CD14-positive monocyte (primary cell): ENCODE results near the gene ZNF407. TPM values are rescaled to one million over a fixed set of nuclear protein-coding genes. Genes with fewer than 3 reads are reported as not detected.

ENCODE experiments used
- DNase-seq, 3 donors: peaks; one replicate each; pipeline ENCODE4 v3.0.0-alpha.2; 2011 to 2022
- H2AFZ ChIP-seq: 2 replicates; pipeline ENCODE4 v1.6.0; 2012; ENCODE audit warnings: mild to moderate bottlenecking, low read depth, low read length, inconsistent platforms; ENCODE audit not compliant: insufficient read depth, poor library complexity, severe bottlenecking
- H3K27ac ChIP-seq, 2 donors: 1 replicate in 1 of 2; 2 replicates in 1 of 2; pipeline ENCODE4 v1.5.1; 2012 to 2013; ENCODE audit warnings: low read length in 2 of 2, control low read depth in 1 of 2, inconsistent platforms in 1 of 2, low read depth in 1 of 2, mild to moderate bottlenecking in 1 of 2
- H3K27me3 ChIP-seq, 2 donors: one replicate each; pipeline versions ENCODE4 v1.6.0 to v1.6.1; 2011 to 2013; ENCODE audit warnings: low read length in 2 of 2; ENCODE audit not compliant: control insufficient read depth in 2 of 2, insufficient read depth in 2 of 2
- H3K36me3 ChIP-seq, 2 donors: replicated peaks in 1 of 2; 1 replicate in 1 of 2; 2 replicates in 1 of 2; pipeline versions ENCODE4 v1.5.1 to v1.6.1; 2012 to 2013; ENCODE audit warnings: low read length in 2 of 2, control low read depth in 1 of 2, inconsistent platforms in 1 of 2, mild to moderate bottlenecking in 1 of 2; ENCODE audit not compliant: insufficient read depth in 2 of 2, control insufficient read depth in 1 of 2
- H3K4me1 ChIP-seq, 2 donors: 1 replicate in 1 of 2; 2 replicates in 1 of 2; pipeline versions ENCODE4 v1.5.1 to v1.6.1; 2012 to 2013; ENCODE audit warnings: low read length in 2 of 2, control low read depth in 1 of 2, inconsistent platforms in 1 of 2, mild to moderate bottlenecking in 1 of 2, moderate library complexity in 1 of 2; ENCODE audit not compliant: insufficient read depth in 2 of 2, control insufficient read depth in 1 of 2
- H3K4me2 ChIP-seq: replicated peaks from 2 replicates; pipeline ENCODE3; 2012; ENCODE audit warnings: low read length, moderate library complexity, mild to moderate bottlenecking; ENCODE audit not compliant: poor library complexity, severe bottlenecking; ENCODE audit errors: extremely low read depth
- H3K4me3 ChIP-seq, 3 experiments: fragments of 200-600 bp in 1 of 3; sonication (generic) in 1 of 3; replicated peaks in 1 of 3; 1 replicate in 2 of 3; 2 replicates in 1 of 3; pipeline ENCODE4 v1.5.1; 2011 to 2013; ENCODE audit warnings: low read length in 3 of 3, mild to moderate bottlenecking in 3 of 3, control low read depth in 2 of 3, low read depth in 2 of 3, inconsistent platforms in 1 of 3, moderate library complexity in 1 of 3
- H3K79me2 ChIP-seq: 2 replicates; pipeline ENCODE4 v1.6.0; 2012; ENCODE audit warnings: mild to moderate bottlenecking, control low read depth, inconsistent platforms, low read length, moderate library complexity; ENCODE audit not compliant: insufficient read depth
- H3K9ac ChIP-seq: 2 replicates; pipeline ENCODE4 v1.6.0; 2017; ENCODE audit warnings: low read length, mild to moderate bottlenecking; ENCODE audit not compliant: insufficient read depth, poor library complexity, severe bottlenecking
- H3K9me3 ChIP-seq, 2 donors: replicated peaks in 1 of 2; 1 replicate in 1 of 2; 2 replicates in 1 of 2; pipeline versions ENCODE4 v1.5.1 to v1.6.1; 2012 to 2013; ENCODE audit warnings: low read length in 2 of 2, control low read depth in 1 of 2; ENCODE audit not compliant: control insufficient read depth in 1 of 2, insufficient read depth in 1 of 2
- H4K20me1 ChIP-seq: 2 replicates; pipeline ENCODE4 v1.6.0; 2012; ENCODE audit warnings: mild to moderate bottlenecking, low read length, control low read depth, moderate library complexity; ENCODE audit not compliant: insufficient read depth
- H3K27ac Mint-ChIP-seq, 7 donors: one replicate each; pipeline ENCODE4 v1.8.0; 2020; ENCODE audit warnings: mild to moderate bottlenecking in 7 of 7, mixed read lengths in 7 of 7, moderate library complexity in 6 of 7, inconsistent platforms in 2 of 7
- H3K27me3 Mint-ChIP-seq, 3 donors: one replicate each; pipeline ENCODE4 v1.8.0; 2021 to 2022; ENCODE audit warnings: low read depth in 3 of 3, mild to moderate bottlenecking in 3 of 3, mixed read lengths in 3 of 3, moderate library complexity in 3 of 3, inconsistent platforms in 1 of 3
- H3K36me3 Mint-ChIP-seq, 2 donors: one replicate each; pipeline ENCODE4 v1.8.0; 2020; ENCODE audit warnings: mixed read lengths in 2 of 2, inconsistent platforms in 1 of 2, mild to moderate bottlenecking in 1 of 2
- H3K4me1 Mint-ChIP-seq: one replicate; pipeline ENCODE4 v1.8.0; 2020; ENCODE audit warnings: mild to moderate bottlenecking, mixed read lengths
- H3K4me3 Mint-ChIP-seq, 2 donors: one replicate each; pipeline ENCODE4 v1.8.0; 2020; ENCODE audit warnings: mild to moderate bottlenecking in 2 of 2, mixed read lengths in 2 of 2, moderate library complexity in 1 of 2
- H3K9me3 Mint-ChIP-seq, 7 donors: one replicate each; pipeline ENCODE4 v1.8.0; 2020 to 2022; ENCODE audit warnings: mixed read lengths in 7 of 7, mild to moderate bottlenecking in 6 of 7, moderate library complexity in 6 of 7, inconsistent platforms in 2 of 7
- CTCF ChIP-seq: fragments of 200-600 bp; IDR thresholded peaks from one replicate; pipeline ENCODE4 v1.8.0; 2022; ENCODE audit warnings: antibody characterized with exemption, mild to moderate bottlenecking
- WGBS: methylation state at CpG from one replicate; pipeline ENCODE4 v1.1.5; 2013; ENCODE audit warnings: missing lambda C conversion rate; ENCODE audit not compliant: insufficient coverage; 5-methylcytosine and 5-hydroxymethylcytosine counted together
- intact Hi-C, 2 donors: fragments of 100-400 bp; cut with micrococcal nuclease; formaldehyde crosslinking; loops; one replicate each; pipeline versions ENCODE4 v1.15.0 to v1.15.1; 2023
- polyA plus RNA-seq, 3 donors: library from polyadenylated mRNA; depleted of rRNA in 1 of 3; unstranded in 2 of 3; stranded (reverse) in 1 of 3; fragments of 300-500 nt in 2 of 3; fragments of >200 nt in 1 of 3; fragmentation: Illumina TruSeq in 2 of 3; gene quantifications; 1 replicate in 2 of 3; 2 replicates in 1 of 3; pipeline ENCODE4 v1.2.3, GENCODE V29; 2012 to 2021

ZNF407 gene
- polyA plus RNA-seq, 3 donors = 1.3 to 3.6 (median 1.6) TPM

- intact Hi-C loops = no loop called here
- Mint-ChIP-seq H3K4me1 (no peaks in the 10 kb centered on the region), H3K9me3 (peaks cover 3 to 21% (median 16%) of the 10 kb centered on the region in 7 donors), H3K4me3 (no peak overlapping the region), H3K27ac (no peak overlapping the region), H3K36me3 (peaks cover 35 to 37% of the 10 kb centered on the region in 2 donors), H3K27me3 (peaks cover 0 to 1% (median 0%) of the 10 kb centered on the region in 3 donors)
- Histone ChIP-seq H3K27ac (no peak overlapping the region), H3K9ac (no peak overlapping the region), H3K4me2 (no peak overlapping the region), H3K4me1 (no peaks in the 10 kb centered on the region), H2AFZ (no peak overlapping the region), H3K4me3 (no peak overlapping the region), H3K36me3 (peaks cover 8 to 21% of the 10 kb centered on the region in 2 donors), H4K20me1 (no peaks in the 10 kb centered on the region), H3K9me3 (peaks cover 6 to 22% of the 10 kb centered on the region in 2 donors), H3K27me3 (no peaks in the 10 kb centered on the region), H3K79me2 (no peaks in the 10 kb centered on the region)
- no peak for TF ChIP-seq CTCF
- WGBS = 100% methylated on average over 1 of the region's 2 CpGs
- no peak for DNase-seq
Observed at GRCh38 chr18:74674487-74674886, 76.8 kb downstream of the ZNF407 start.

GRCh38 chr18:74679006-74679678 is 81.5 kb downstream of the ZNF407 start:
- H3K4me3 ChIP-seq = no peak overlapping the region
- peaks cover 6 to 22% of the 10 kb centered on the region in 2 donors for H3K9me3 ChIP-seq
- Mint-ChIP-seq H3K27me3 (peaks cover 0 to 3% (median 0%) of the 10 kb centered on the region in 3 donors), H3K36me3 (peaks cover 25 to 42% of the 10 kb centered on the region in 2 donors), H3K9me3 (peaks cover 3 to 21% (median 16%) of the 10 kb centered on the region in 7 donors), H3K27ac (no peak overlapping the region), H3K4me1 (no peaks in the 10 kb centered on the region), H3K4me3 (no peak overlapping the region)
- TF ChIP-seq CTCF = no peak
- intact Hi-C loops = no loop called here
- no peaks in the 10 kb centered on the region for H4K20me1 ChIP-seq
- no peak overlapping the region for H3K27ac ChIP-seq
- no peak overlapping the region for H3K9ac ChIP-seq
- no peak overlapping the region for H2AFZ ChIP-seq
- no peaks in the 10 kb centered on the region for H3K27me3 ChIP-seq
- H3K36me3 ChIP-seq = peaks cover 2 to 10% of the 10 kb centered on the region in 2 donors
- no peaks in the 10 kb centered on the region for H3K4me1 ChIP-seq
- 90% methylated on average over 3 of the region's 6 CpGs for WGBS
- no peak for DNase-seq
- no peak overlapping the region for H3K4me2 ChIP-seq
- H3K79me2 ChIP-seq = no peaks in the 10 kb centered on the region
